ENCODE results near the gene PIK3R5.

GRCh38 chr17:8888704-8889302 is 76.7 kb downstream of the PIK3R5 start:
- no peak for TF ChIP-seq EZH2 (IDR thresholded peaks at IDR 0.05; ENCODE audit: insufficient read depth, low read length)
- TF ChIP-seq, protein P1, sequence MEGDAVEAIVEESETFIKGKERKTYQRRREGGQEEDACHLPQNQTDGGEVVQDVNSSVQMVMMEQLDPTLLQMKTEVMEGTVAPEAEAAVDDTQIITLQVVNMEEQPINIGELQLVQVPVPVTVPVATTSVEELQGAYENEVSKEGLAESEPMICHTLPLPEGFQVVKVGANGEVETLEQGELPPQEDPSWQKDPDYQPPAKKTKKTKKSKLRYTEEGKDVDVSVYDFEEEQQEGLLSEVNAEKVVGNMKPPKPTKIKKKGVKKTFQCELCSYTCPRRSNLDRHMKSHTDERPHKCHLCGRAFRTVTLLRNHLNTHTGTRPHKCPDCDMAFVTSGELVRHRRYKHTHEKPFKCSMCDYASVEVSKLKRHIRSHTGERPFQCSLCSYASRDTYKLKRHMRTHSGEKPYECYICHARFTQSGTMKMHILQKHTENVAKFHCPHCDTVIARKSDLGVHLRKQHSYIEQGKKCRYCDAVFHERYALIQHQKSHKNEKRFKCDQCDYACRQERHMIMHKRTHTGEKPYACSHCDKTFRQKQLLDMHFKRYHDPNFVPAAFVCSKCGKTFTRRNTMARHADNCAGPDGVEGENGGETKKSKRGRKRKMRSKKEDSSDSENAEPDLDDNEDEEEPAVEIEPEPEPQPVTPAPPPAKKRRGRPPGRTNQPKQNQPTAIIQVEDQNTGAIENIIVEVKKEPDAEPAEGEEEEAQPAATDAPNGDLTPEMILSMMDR (IDR thresholded peaks at IDR 0.05; ENCODE audit: insufficient read depth, low read depth, low read length), result no peak

Data from astrocyte (in vitro differentiated cells and primary cell).